SK-N-SH (cell line): ENCODE results near the gene MCRIP2.

Experiments used
- CHD2 ChIP-seq: fragments of 150-350 bp; IDR thresholded peaks from 2 replicates; pipeline ENCODE4 v1.6.1; 2018; ENCODE audit warnings: low read length; ENCODE audit not compliant: partially characterized antibody
- CTCF ChIP-seq: fragments of 200-600 bp; sonication (generic); IDR thresholded peaks from 2 replicates; pipeline ENCODE4 v1.6.1; 2017; ENCODE audit warnings: antibody characterized with exemption, mild to moderate bottlenecking, moderate library complexity
- NRF1 ChIP-seq: IDR thresholded peaks from 2 replicates; pipeline ENCODE4 v1.6.1; 2012; ENCODE audit warnings: low read depth, mild to moderate bottlenecking, low read length
- PBX3 ChIP-seq: IDR thresholded peaks from 2 replicates; pipeline ENCODE4; 2012
- RAD21 ChIP-seq: IDR thresholded peaks from 2 replicates; pipeline ENCODE4 v1.6.1; 2012; ENCODE audit warnings: mild to moderate bottlenecking, low read length
- RFX5 ChIP-seq: IDR thresholded peaks from 2 replicates; pipeline ENCODE4 v1.6.1; 2012; ENCODE audit warnings: mild to moderate bottlenecking, improper control_type of control experiment, low read length
- TCF12 ChIP-seq: IDR thresholded peaks from 2 replicates; pipeline ENCODE4 v1.4.0; 2012
- TEAD4 ChIP-seq: IDR thresholded peaks from 2 replicates; pipeline ENCODE4 v1.4.0; 2012; ENCODE audit warnings: mild to moderate bottlenecking, borderline replicate concordance; ENCODE audit not compliant: insufficient read depth

- TF ChIP-seq CTCF (no peak), TEAD4 (no peak), CHD2 (no peak), RAD21 (no peak), TCF12 (no peak), RFX5 (no peak), NRF1 (no peak), PBX3 (no peak)
Observed at GRCh38 chr16:630815-631405, 10.7 kb upstream of the MCRIP2 start, which contains the start of gene WFIKKN1.
